ENCODE results near the gene BET1. TPM values are rescaled to one million over a fixed set of nuclear protein-coding genes. Genes with fewer than 3 reads are reported as not detected.

Gene BET1
- total RNA-seq, 1 experiment from 2014 or later = 19.9 TPM

- Mint-ChIP-seq H3K9me3 (ENCODE audit: unreplicated experiment) (no peaks in the 10 kb centered on the region), H3K36me3 (ENCODE audit: insufficient read depth, unreplicated experiment) (no peaks in the 10 kb centered on the region), H3K27ac (ENCODE audit: unreplicated experiment) (no peak overlapping the region), H3K4me3 (ENCODE audit: unreplicated experiment) (no peak overlapping the region), H3K27me3 (ENCODE audit: insufficient read depth, unreplicated experiment) (peaks cover 12% of the 10 kb centered on the region), H3K4me1 (ENCODE audit: low read depth, unreplicated experiment) (no peaks in the 10 kb centered on the region)
- ChIA-PET POLR2A (no interaction called here), CTCF (no interaction called here)
- H3K4me3 ChIP-seq (ENCODE audit: low read depth, low read length) = no peak overlapping the region
- BruUV-seq (replicated peaks) = no TSS peak
- DNase-seq = no peak
- H3K27me3 ChIP-seq (replicated peaks; ENCODE audit: control insufficient read depth, insufficient read depth, low read length) = no peaks in the 10 kb centered on the region; the same call in none of the 2 replicates
- no peak for TF ChIP-seq CTCF (IDR thresholded peaks at IDR 0.05; ENCODE audit: insufficient read depth in 1 of 2, low read depth in 1 of 2, low read length in 1 of 2, severe bottlenecking in 1 of 2, unreplicated experiment in 1 of 2)
- H3K36me3 ChIP-seq (ENCODE audit: control insufficient read depth, insufficient read depth, low read length) = no peaks in the 10 kb centered on the region
- intact Hi-C loops (cut with micrococcal nuclease; ENCODE audit: unreplicated experiment) = no loop called here
- no peaks in the 10 kb centered on the region for H3K9me3 ChIP-seq
- no peaks in the 10 kb centered on the region for H3K4me1 ChIP-seq
Measured at GRCh38 chr7:94047956-94048355, 43.8 kb upstream of the BET1 start.

GRCh38 chr7:94045581-94045980 lies 41.4 kb upstream of the BET1 start:
- no TSS peak for BruUV-seq (replicated peaks)
- Histone ChIP-seq H3K4me1 (no peaks in the 10 kb centered on the region), H3K4me3 (ENCODE audit: low read depth, low read length) (no peak overlapping the region), H3K9me3 (no peaks in the 10 kb centered on the region), H3K27me3 (replicated peaks; ENCODE audit: control insufficient read depth, insufficient read depth, low read length) (no peaks in the 10 kb centered on the region; the same call in 1 of the 2 replicates), H3K36me3 (ENCODE audit: control insufficient read depth, insufficient read depth, low read length) (no peaks in the 10 kb centered on the region)
- TF ChIP-seq CTCF (IDR thresholded peaks at IDR 0.05; ENCODE audit: insufficient read depth in 1 of 2, low read depth in 1 of 2, low read length in 1 of 2, severe bottlenecking in 1 of 2, unreplicated experiment in 1 of 2) = no peak
- peaks cover 19% of the 10 kb centered on the region for H3K27me3 Mint-ChIP-seq (ENCODE audit: insufficient read depth, unreplicated experiment)
- CTCF ChIA-PET = no interaction called here
- DNase-seq = no peak
- no peaks in the 10 kb centered on the region for H3K36me3 Mint-ChIP-seq (ENCODE audit: insufficient read depth, unreplicated experiment)
- H3K9me3 Mint-ChIP-seq (ENCODE audit: unreplicated experiment) = no peaks in the 10 kb centered on the region
- intact Hi-C loops (cut with micrococcal nuclease; ENCODE audit: unreplicated experiment) = no loop called here
- no peak overlapping the region for H3K4me3 Mint-ChIP-seq (ENCODE audit: unreplicated experiment)
- POLR2A ChIA-PET = no interaction called here
- no peaks in the 10 kb centered on the region for H3K4me1 Mint-ChIP-seq (ENCODE audit: low read depth, unreplicated experiment)
- H3K27ac Mint-ChIP-seq (ENCODE audit: unreplicated experiment) = no peak overlapping the region

- Mint-ChIP-seq H3K9me3 (ENCODE audit: unreplicated experiment) (no peaks in the 10 kb centered on the region), H3K4me3 (ENCODE audit: unreplicated experiment) (no peak overlapping the region), H3K36me3 (ENCODE audit: insufficient read depth, unreplicated experiment) (no peaks in the 10 kb centered on the region), H3K4me1 (ENCODE audit: low read depth, unreplicated experiment) (no peaks in the 10 kb centered on the region), H3K27ac (ENCODE audit: unreplicated experiment) (no peak overlapping the region), H3K27me3 (ENCODE audit: insufficient read depth, unreplicated experiment) (peaks cover 21% of the 10 kb centered on the region)
- BruUV-seq (replicated peaks) = no TSS peak
- Histone ChIP-seq H3K4me3 (ENCODE audit: low read depth, low read length) (no peak overlapping the region), H3K9me3 (no peaks in the 10 kb centered on the region), H3K27me3 (replicated peaks; ENCODE audit: control insufficient read depth, insufficient read depth, low read length) (no peaks in the 10 kb centered on the region; the same call in 1 of the 2 replicates), H3K4me1 (no peaks in the 10 kb centered on the region), H3K36me3 (ENCODE audit: control insufficient read depth, insufficient read depth, low read length) (no peaks in the 10 kb centered on the region)
- TF ChIP-seq CTCF (IDR thresholded peaks at IDR 0.05; ENCODE audit: insufficient read depth in 1 of 2, low read depth in 1 of 2, low read length in 1 of 2, severe bottlenecking in 1 of 2, unreplicated experiment in 1 of 2) = no peak
- ChIA-PET CTCF (no interaction called here), POLR2A (no interaction called here)
- no peak for DNase-seq
- intact Hi-C loops (cut with micrococcal nuclease; ENCODE audit: unreplicated experiment) = no loop called here
Measured at GRCh38 chr7:94044806-94045205, 40.7 kb upstream of the BET1 start.

All from Caco-2 (cell line).